Peyer's patch (tissue), 4 donors: ENCODE measurements around the gene FOXK1. TPM values are rescaled to one million over a fixed set of nuclear protein-coding genes. Genes with fewer than 3 reads are reported as not detected.

Source experiments
- DNase-seq, 3 donors: peaks; one replicate each; pipeline ENCODE4 v3.0.0-alpha.2; 2017 to 2019
- H3K27ac ChIP-seq, 4 donors: fragments of 200-600 bp; sonication (generic); one replicate each; pipeline ENCODE4 v1.5.1; 2016 to 2019
- H3K27me3 ChIP-seq, 2 donors: fragments of 200-600 bp; sonication (generic); one replicate each; pipeline ENCODE4 v1.5.1; 2019
- H3K36me3 ChIP-seq, 3 donors: fragments of 200-600 bp; sonication (generic); one replicate each; pipeline ENCODE4 v1.5.1; 2016 to 2019
- H3K4me1 ChIP-seq, 4 donors: fragments of 200-600 bp; sonication (generic); one replicate each; pipeline ENCODE4 v1.5.1; 2016 to 2019
- H3K4me3 ChIP-seq, 4 donors: fragments of 200-600 bp; sonication (generic); 1 replicate in 3 of 4; 2 replicates in 1 of 4; pipeline ENCODE4 v1.5.1; 2016 to 2019; ENCODE audit warnings: mild to moderate bottlenecking in 1 of 4
- H3K9me3 ChIP-seq, 4 donors: fragments of 200-600 bp; sonication (generic); one replicate each; pipeline ENCODE4 v1.5.1; 2016 to 2019; ENCODE audit warnings: mild to moderate bottlenecking in 1 of 4
- CTCF ChIP-seq, 6 experiments: fragments of 450-650 bp in 4 of 6; fragments of 200-600 bp in 2 of 6; sonication (generic) in 1 of 6; IDR thresholded peaks; one replicate each; pipeline ENCODE4 v1.5.1; 2017 to 2019; ENCODE audit warnings: antibody characterized with exemption in 6 of 6, mild to moderate bottlenecking in 3 of 6, moderate library complexity in 1 of 6
- POLR2A ChIP-seq, 2 donors: fragments of 450-650 bp; IDR thresholded peaks; one replicate each; pipeline ENCODE4 v1.5.1; 2017; ENCODE audit warnings: antibody characterized with exemption in 2 of 2, mild to moderate bottlenecking in 2 of 2, moderate library complexity in 2 of 2
- total RNA-seq, 4 donors: library from RNA; depleted of rRNA; stranded (reverse); fragments of >200 nt; gene quantifications; one replicate each; pipeline ENCODE4 v1.1.0, GENCODE V29; 2016

FOXK1 gene
- total RNA-seq, 4 donors from 2014 or later, result 14.9 to 47.0 (median 36.1) TPM

GRCh38 chr7:4783762-4784351, 101.8 kb downstream of the FOXK1 start:
- DNase-seq, result no peak
- peaks cover 0 to 89% (median 0%) of the 10 kb centered on the region in 3 donors for H3K36me3 ChIP-seq

GRCh38 chr7:4784799-4785198, 102.7 kb downstream of the FOXK1 start:
- DNase-seq, result no peak
- Histone ChIP-seq H3K36me3 (peaks cover 0 to 96% (median 0%) of the 10 kb centered on the region in 3 donors), H3K4me1 (no peaks in the 10 kb centered on the region), H3K4me3 (no peak overlapping the region), H3K9me3 (no peaks in the 10 kb centered on the region), H3K27me3 (no peaks in the 10 kb centered on the region), H3K27ac (no peak overlapping the region)
- TF ChIP-seq CTCF (IDR thresholded peaks at IDR 0.05) (no peak), POLR2A (IDR thresholded peaks at IDR 0.05) (no peak)

More at GRCh38 chr7:4783762-4784351, 101.8 kb downstream of the FOXK1 start:
- H3K9me3 ChIP-seq, result no peaks in the 10 kb centered on the region
- H3K27ac ChIP-seq, result no peak overlapping the region
- no peaks in the 10 kb centered on the region for H3K4me1 ChIP-seq
- TF ChIP-seq CTCF (IDR thresholded peaks at IDR 0.05) (no peak), POLR2A (IDR thresholded peaks at IDR 0.05) (no peak)
- H3K4me3 ChIP-seq, result no peak overlapping the region
- H3K27me3 ChIP-seq, result no peaks in the 10 kb centered on the region

- Histone ChIP-seq H3K4me3 (no peak overlapping the region), H3K36me3 (peaks cover 0 to 96% (median 0%) of the 10 kb centered on the region in 3 donors), H3K9me3 (no peaks in the 10 kb centered on the region), H3K27me3 (no peaks in the 10 kb centered on the region), H3K4me1 (no peaks in the 10 kb centered on the region), H3K27ac (no peak overlapping the region)
- DNase-seq, result no peak
- TF ChIP-seq CTCF (IDR thresholded peaks at IDR 0.05), result no peak
- no peak for TF ChIP-seq POLR2A (IDR thresholded peaks at IDR 0.05)
Observed at GRCh38 chr7:4785371-4785770, 103.3 kb downstream of the FOXK1 start.

- Histone ChIP-seq H3K36me3 (peaks cover 0 to 100% (median 0%) of the 10 kb centered on the region in 3 donors), H3K9me3 (no peaks in the 10 kb centered on the region), H3K4me1 (no peaks in the 10 kb centered on the region), H3K27me3 (no peaks in the 10 kb centered on the region), H3K27ac (no peak overlapping the region), H3K4me3 (no peak overlapping the region)
- no peak for DNase-seq
- TF ChIP-seq POLR2A (IDR thresholded peaks at IDR 0.05) (no peak), CTCF (IDR thresholded peaks at IDR 0.05) (no peak)
Observed at GRCh38 chr7:4786015-4786414, 103.9 kb downstream of the FOXK1 start.

- Histone ChIP-seq H3K27ac (no peak overlapping the region), H3K9me3 (no peaks in the 10 kb centered on the region), H3K27me3 (no peaks in the 10 kb centered on the region), H3K4me3 (no peak overlapping the region), H3K4me1 (peaks cover 0 to under 1% (median under 1%) of the 10 kb centered on the region in 4 donors), H3K36me3 (peaks cover 0 to 90% (median 0%) of the 10 kb centered on the region in 3 donors)
- DNase-seq, result no peak
- TF ChIP-seq POLR2A (IDR thresholded peaks at IDR 0.05) (no peak), CTCF (IDR thresholded peaks at IDR 0.05) (no peak)
Observed at GRCh38 chr7:4787541-4787940, 105.4 kb downstream of the FOXK1 start.
